Bronchial epithelial cell (primary cell): ENCODE data around the gene SLC22A7. TPM values are rescaled to one million over a fixed set of nuclear protein-coding genes. Genes with fewer than 3 reads are reported as not detected.

Source experiments
- DNase-seq: peaks from one replicate; pipeline ENCODE4 v3.0.0-alpha.2; 2010; ENCODE audit warnings: low read depth
- FAIRE-seq: peaks from 2 replicates; lab custom pipeline; 2011; peaks lifted over from hg19 to GRCh38; lab: Jason Lieb, UNC
- H3K27me3 ChIP-seq: 2 replicates; pipeline ENCODE4 v1.5.1; 2011; ENCODE audit warnings: low read length; ENCODE audit not compliant: control insufficient read depth, insufficient read depth
- H3K36me3 ChIP-seq: 2 replicates; pipeline ENCODE4 v1.5.1; 2011; ENCODE audit warnings: low read length; ENCODE audit not compliant: control insufficient read depth, insufficient read depth
- H3K4me3 ChIP-seq: 2 replicates; pipeline ENCODE4 v1.5.1; 2011; ENCODE audit warnings: mild to moderate bottlenecking, low read depth, low read length, control low read depth
- CTCF ChIP-seq: IDR thresholded peaks from 2 replicates; pipeline ENCODE4 v1.5.1; 2011; ENCODE audit warnings: mild to moderate bottlenecking, moderate library complexity, low read length, control low read depth, inconsistent platforms; ENCODE audit not compliant: insufficient read depth, severe bottlenecking
- total RNA-seq: library from RNA; depleted of rRNA; stranded (reverse); fragments of >200 nt; gene quantifications from 2 replicates; pipeline ENCODE4 v1.2.1, GENCODE V29; 2014

Gene SLC22A7
- total RNA-seq, 1 donor from 2014 or later, result not detected

- Histone ChIP-seq H3K4me3 (peak within 1 kb of the TSS; percentile 23), H3K36me3 (no peaks in the 10 kb centered on the region), H3K27me3 (no peaks in the 10 kb centered on the region)
- no peak for FAIRE-seq
- TF ChIP-seq CTCF, result peak; percentile 72
- DNase-seq, result peak; percentile 28
Measured at GRCh38 chr6:43308101-43308989, 10.3 kb downstream of the SLC22A7 start, which contains the start of gene CRIP3. Gene CRIP3, minus strand, starts transcription at chr6:43308826. Its CDS starts 34 bp downstream, at chr6:43308792.

GRCh38 chr6:43308990-43309477, 11.0 kb downstream of the SLC22A7 start:
- no peak for TF ChIP-seq CTCF
- FAIRE-seq (no peak), DNase-seq (no peak)
- H3K4me3 ChIP-seq, result no peak overlapping the region
- H3K36me3 ChIP-seq, result no peaks in the 10 kb centered on the region
- no peaks in the 10 kb centered on the region for H3K27me3 ChIP-seq

GRCh38 chr6:43310134-43310533, 12.1 kb downstream of the SLC22A7 start:
- H3K4me3 ChIP-seq, result no peak overlapping the region
- H3K36me3 ChIP-seq, result no peaks in the 10 kb centered on the region
- FAIRE-seq, result no peak
- TF ChIP-seq CTCF, result no peak
- H3K27me3 ChIP-seq, result no peaks in the 10 kb centered on the region
- DNase-seq, result no peak

GRCh38 chr6:43310624-43311023, 12.6 kb downstream of the SLC22A7 start:
- Histone ChIP-seq H3K27me3 (no peaks in the 10 kb centered on the region), H3K4me3 (no peak overlapping the region), H3K36me3 (no peaks in the 10 kb centered on the region)
- no peak for FAIRE-seq
- DNase-seq, result peak; percentile 38
- TF ChIP-seq CTCF, result no peak

- TF ChIP-seq CTCF, result no peak
- DNase-seq (no peak), FAIRE-seq (no peak)
- no peaks in the 10 kb centered on the region for H3K27me3 ChIP-seq
- H3K4me3 ChIP-seq, result no peak overlapping the region
- no peaks in the 10 kb centered on the region for H3K36me3 ChIP-seq
Measured at GRCh38 chr6:43311666-43312065, 13.6 kb downstream of the SLC22A7 start.
